SU-DHL-6 (cell line): ENCODE results near the gene KDSR.

Experiments
- H2AFZ ChIP-seq: fragments of 200-600 bp; sonication (generic); 2 replicates; pipeline ENCODE4 v1.6.1; 2014; ENCODE audit warnings: low read depth, mild to moderate bottlenecking, moderate library complexity, mixed read lengths, antibody characterized with exemption, low read length; ENCODE audit not compliant: severe bottlenecking
- H3F3A ChIP-seq: fragments of 200-600 bp; shearing (Covaris generic); 2 replicates; pipeline ENCODE4 v1.6.0; 2016; ENCODE audit warnings: antibody characterized with exemption, mild to moderate bottlenecking; ENCODE audit not compliant: insufficient read depth
- H3K27ac ChIP-seq: fragments of 200-600 bp; sonication (generic); 2 replicates; pipeline ENCODE4 v1.5.1; 2016; ENCODE audit warnings: low read depth, mild to moderate bottlenecking, low read length, moderate library complexity, mixed read lengths
- H3K27me3 ChIP-seq: fragments of 200-600 bp; sonication (generic), shearing (Covaris generic); 2 replicates; pipeline ENCODE4 v1.6.0; 2014; ENCODE audit warnings: mild to moderate bottlenecking, low read length
- H3K36me3 ChIP-seq: fragments of 200-600 bp; sonication (generic); 2 replicates; pipeline ENCODE4 v1.6.1; 2014; ENCODE audit warnings: mild to moderate bottlenecking, low read length, mixed read lengths
- H3K4me2 ChIP-seq: fragments of 300-600, 200-600 bp; shearing (Covaris generic), sonication (generic); 2 replicates; pipeline ENCODE4 v1.6.0; 2014; ENCODE audit warnings: low read length, low read depth, mild to moderate bottlenecking; ENCODE audit not compliant: poor library complexity, severe bottlenecking
- H3K4me3 ChIP-seq: fragments of 200-600 bp; sonication (generic); 2 replicates; pipeline ENCODE4 v1.5.1; 2014; ENCODE audit warnings: antibody characterized with exemption, low read length, mild to moderate bottlenecking, mixed read lengths; ENCODE audit not compliant: insufficient read depth, poor library complexity, severe bottlenecking
- H3K79me2 ChIP-seq: fragments of 200-600 bp; sonication (generic); 2 replicates; pipeline ENCODE4 v1.6.1; 2014; ENCODE audit warnings: mild to moderate bottlenecking, low read length, moderate library complexity; ENCODE audit not compliant: insufficient read depth
- H3K9ac ChIP-seq: fragments of 200-600 bp; sonication (generic); 2 replicates; pipeline ENCODE4 v1.7.0; 2014; ENCODE audit warnings: mild to moderate bottlenecking, low read length
- H3K9me2 ChIP-seq: fragments of 200-600 bp; sonication (generic); replicated peaks from 2 replicates; pipeline ENCODE4 v1.6.1; 2014; ENCODE audit warnings: low read length; ENCODE audit not compliant: insufficient read depth
- H3K9me3 ChIP-seq: fragments of 200-600 bp; sonication (generic); 2 replicates; pipeline ENCODE4 v1.6.1; 2014; ENCODE audit warnings: low read length, mixed read lengths; ENCODE audit not compliant: insufficient read depth
- H4K20me1 ChIP-seq: fragments of 200-600 bp; sonication (generic); 2 replicates; pipeline ENCODE4 v1.6.1; 2014; ENCODE audit warnings: low read depth, mild to moderate bottlenecking, antibody characterized with exemption, low read length, moderate library complexity, mixed read lengths
- EZH2phosphoT487 ChIP-seq: fragments of 200-600 bp; sonication (generic), shearing (Covaris generic); conservative IDR thresholded peaks from 2 replicates; pipeline ENCODE4 v1.6.1; 2018; ENCODE audit warnings: mild to moderate bottlenecking, antibody characterized with exemption, low read length, moderate library complexity, mixed read lengths
- TF ChIP-seq, protein P1 (sequence below): fragments of 200-600 bp; sonication (generic); IDR thresholded peaks from one replicate; pipeline ENCODE4 v1.5.1; 2017; ENCODE audit warnings: antibody characterized with exemption, mild to moderate bottlenecking, low read length, moderate library complexity; ENCODE audit not compliant: insufficient read depth, poor library complexity, severe bottlenecking

KDSR gene

DNA sequence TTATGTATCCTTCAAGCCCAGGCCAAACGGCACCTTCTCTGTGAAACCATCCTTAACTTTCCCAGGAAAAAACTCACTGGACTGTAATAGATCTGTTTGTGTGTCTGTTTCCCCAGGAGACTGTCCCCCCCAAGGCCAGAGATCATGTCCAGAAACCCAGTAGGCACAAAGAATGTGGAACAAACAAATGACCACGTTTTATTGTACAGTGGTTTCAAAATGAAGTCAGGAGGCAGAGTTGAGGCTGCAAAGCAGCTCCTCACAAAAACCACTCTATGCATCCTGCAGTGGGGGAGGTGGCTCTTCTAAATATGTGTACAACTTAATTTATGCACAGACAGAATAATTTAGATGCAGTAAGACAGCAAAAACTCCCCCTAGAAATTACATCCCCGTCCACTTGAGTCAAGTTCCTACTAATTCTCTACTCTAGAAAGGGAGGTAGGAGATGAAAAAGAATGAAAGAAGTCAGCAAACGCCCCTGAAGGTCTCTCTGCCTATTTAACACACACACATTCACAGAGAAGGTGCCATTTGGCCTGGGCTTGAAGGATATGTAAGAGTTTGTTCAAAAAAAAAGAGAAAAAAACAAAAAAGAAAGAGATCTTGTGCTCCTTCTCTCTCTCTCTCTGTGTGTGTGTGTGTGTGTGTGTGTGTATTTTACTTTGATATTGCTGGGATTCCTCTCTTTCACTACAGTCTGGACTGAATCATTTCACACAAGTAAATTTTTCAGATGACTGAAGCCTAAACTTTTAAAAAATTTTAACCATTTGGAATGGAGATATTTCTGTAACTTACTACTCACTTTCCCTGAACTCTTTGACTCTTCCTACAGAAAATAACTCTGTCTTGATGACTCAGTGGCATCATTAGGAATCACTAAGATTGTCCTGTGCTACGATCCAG lies 66.9 kb downstream of the KDSR start:
- no peaks in the 10 kb centered on the region for H3K9me3 ChIP-seq
- no peaks in the 10 kb centered on the region for H3K9me2 ChIP-seq
- H3K4me3 ChIP-seq: no peak overlapping the region
- H3K4me2 ChIP-seq: no peak overlapping the region
- H4K20me1 ChIP-seq: peaks cover 29% of the 10 kb centered on the region
- no peaks in the 10 kb centered on the region for H3K27me3 ChIP-seq
- H2AFZ ChIP-seq: no peak overlapping the region
- H3K9ac ChIP-seq: no peak overlapping the region
- TF ChIP-seq EZH2phosphoT487: no peak
- TF ChIP-seq, protein P1, sequence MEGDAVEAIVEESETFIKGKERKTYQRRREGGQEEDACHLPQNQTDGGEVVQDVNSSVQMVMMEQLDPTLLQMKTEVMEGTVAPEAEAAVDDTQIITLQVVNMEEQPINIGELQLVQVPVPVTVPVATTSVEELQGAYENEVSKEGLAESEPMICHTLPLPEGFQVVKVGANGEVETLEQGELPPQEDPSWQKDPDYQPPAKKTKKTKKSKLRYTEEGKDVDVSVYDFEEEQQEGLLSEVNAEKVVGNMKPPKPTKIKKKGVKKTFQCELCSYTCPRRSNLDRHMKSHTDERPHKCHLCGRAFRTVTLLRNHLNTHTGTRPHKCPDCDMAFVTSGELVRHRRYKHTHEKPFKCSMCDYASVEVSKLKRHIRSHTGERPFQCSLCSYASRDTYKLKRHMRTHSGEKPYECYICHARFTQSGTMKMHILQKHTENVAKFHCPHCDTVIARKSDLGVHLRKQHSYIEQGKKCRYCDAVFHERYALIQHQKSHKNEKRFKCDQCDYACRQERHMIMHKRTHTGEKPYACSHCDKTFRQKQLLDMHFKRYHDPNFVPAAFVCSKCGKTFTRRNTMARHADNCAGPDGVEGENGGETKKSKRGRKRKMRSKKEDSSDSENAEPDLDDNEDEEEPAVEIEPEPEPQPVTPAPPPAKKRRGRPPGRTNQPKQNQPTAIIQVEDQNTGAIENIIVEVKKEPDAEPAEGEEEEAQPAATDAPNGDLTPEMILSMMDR: no peak
- H3F3A ChIP-seq: peaks cover 17% of the 10 kb centered on the region; the same call in 1 of the 2 replicates
- H3K79me2 ChIP-seq: peaks cover 100% of the 10 kb centered on the region
- no peak overlapping the region for H3K27ac ChIP-seq
- peaks cover 27% of the 10 kb centered on the region for H3K36me3 ChIP-seq

DNA sequence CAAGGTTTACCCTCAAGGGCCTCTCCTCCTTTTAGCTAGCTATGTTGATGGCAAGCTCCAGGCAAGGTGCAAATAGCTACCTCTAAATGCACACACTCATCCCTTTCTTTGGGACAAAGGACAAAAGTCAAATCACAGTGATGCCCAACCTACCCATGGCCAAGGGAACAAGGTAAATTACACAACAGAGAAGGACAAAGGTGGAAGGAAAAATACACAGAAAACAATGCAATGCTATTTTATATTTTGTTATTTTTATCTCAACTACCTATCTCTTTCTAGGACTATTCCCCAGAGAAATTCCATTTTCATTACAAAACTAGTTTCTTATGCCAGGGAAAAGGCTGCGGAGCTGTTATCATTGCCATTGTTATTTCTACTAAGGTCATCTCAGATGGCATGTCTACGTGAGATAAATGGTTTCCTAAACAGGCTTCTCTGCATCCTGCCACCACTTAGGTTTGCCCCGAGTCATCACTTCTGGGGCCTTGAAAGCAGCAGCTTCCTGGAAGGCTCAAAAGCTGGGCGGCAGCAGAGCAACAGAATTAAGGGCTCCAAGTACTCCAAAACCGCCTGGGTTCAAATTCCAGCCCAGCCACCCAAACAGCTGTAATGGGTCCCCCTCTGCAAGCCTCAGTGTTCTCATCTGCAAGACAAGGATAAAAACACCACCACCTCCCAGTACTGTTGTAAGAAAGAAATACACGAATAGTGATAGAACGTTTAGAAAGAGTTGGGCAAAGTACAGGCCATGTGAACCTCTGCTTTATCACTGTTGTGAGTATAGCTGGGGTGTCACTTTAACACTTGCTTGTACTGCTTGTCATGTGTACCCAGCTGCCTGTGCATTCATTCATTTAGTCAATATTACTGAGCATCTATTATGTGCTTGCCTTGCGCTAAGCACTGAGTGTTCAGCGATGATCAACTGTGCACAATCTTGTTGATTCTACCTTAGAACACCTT lies 68.3 kb downstream of the KDSR start:
- H2AFZ ChIP-seq: no peak overlapping the region
- no peak overlapping the region for H3K4me3 ChIP-seq
- no peaks in the 10 kb centered on the region for H3K9me3 ChIP-seq
- no peaks in the 10 kb centered on the region for H3K9me2 ChIP-seq
- no peak overlapping the region for H3K4me2 ChIP-seq
- TF ChIP-seq, protein P1: no peak
- TF ChIP-seq EZH2phosphoT487: no peak
- H3K79me2 ChIP-seq: peaks cover 99% of the 10 kb centered on the region
- H4K20me1 ChIP-seq: peaks cover 24% of the 10 kb centered on the region
- H3K9ac ChIP-seq: no peak overlapping the region
- H3K36me3 ChIP-seq: peaks cover 32% of the 10 kb centered on the region
- H3K27me3 ChIP-seq: no peaks in the 10 kb centered on the region
- no peak overlapping the region for H3K27ac ChIP-seq
- peaks cover 9% of the 10 kb centered on the region; the same call in 1 of the 2 replicates for H3F3A ChIP-seq

DNA sequence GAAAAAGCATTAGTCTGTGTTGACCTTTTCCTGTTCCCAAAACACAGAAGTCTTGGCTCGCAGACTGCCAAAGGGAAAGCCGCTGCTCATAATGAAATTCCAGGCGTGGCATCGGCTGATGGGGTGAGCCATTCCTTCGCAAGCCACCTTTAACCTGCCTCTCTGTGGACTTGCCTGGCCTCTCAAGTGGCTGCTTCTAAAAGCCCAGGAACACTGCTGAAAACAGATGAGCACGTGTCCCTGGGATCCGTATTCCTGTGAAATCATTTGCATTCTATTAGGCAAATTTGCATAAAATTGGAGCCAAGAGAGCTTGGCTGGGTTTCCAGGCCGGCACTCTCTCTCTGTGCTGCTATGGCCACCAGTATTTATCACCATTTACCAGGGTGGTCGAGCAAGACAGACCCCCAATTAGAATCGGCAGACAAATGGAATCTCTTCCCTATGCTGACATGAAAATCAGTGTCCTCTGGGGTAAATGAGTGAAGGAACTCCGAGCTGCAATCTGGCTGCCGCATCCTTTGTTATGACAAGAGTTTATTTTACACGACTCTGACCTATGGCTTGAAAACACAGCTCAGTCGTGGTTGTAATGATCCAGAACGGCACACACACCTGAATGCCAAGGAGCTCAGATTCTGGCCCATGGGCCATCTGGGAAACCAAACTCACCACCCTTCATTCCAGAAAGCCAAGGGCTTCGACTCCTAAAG lies 69.2 kb downstream of the KDSR start:
- Histone ChIP-seq H3K36me3 (peaks cover 33% of the 10 kb centered on the region), H3K9me2 (no peaks in the 10 kb centered on the region), H3K4me3 (no peak overlapping the region), H3K79me2 (peaks cover 99% of the 10 kb centered on the region), H3K27me3 (no peaks in the 10 kb centered on the region), H3K9me3 (no peaks in the 10 kb centered on the region), H2AFZ (no peak overlapping the region), H3K27ac (no peak overlapping the region), H3F3A (peaks cover 9% of the 10 kb centered on the region; the same call in 1 of the 2 replicates), H3K4me2 (no peak overlapping the region), H3K9ac (no peak overlapping the region), H4K20me1 (peaks cover 18% of the 10 kb centered on the region)
- TF ChIP-seq EZH2phosphoT487: no peak
- TF ChIP-seq, protein P1: no peak
